DMS153 treated with DMSO at 0.1 percent for 48 hours (cell line): ENCODE measurements around the gene NASP.
A peak's percentile ranks its signal among the peaks of the same experiment; 100 is the strongest.

Experiments
- DNase-seq: peaks from one replicate; lab custom pipeline; 2025; ENCODE audit not compliant: unreplicated experiment; lab: John Stamatoyannopoulos, UW

Gene NASP, protein sequence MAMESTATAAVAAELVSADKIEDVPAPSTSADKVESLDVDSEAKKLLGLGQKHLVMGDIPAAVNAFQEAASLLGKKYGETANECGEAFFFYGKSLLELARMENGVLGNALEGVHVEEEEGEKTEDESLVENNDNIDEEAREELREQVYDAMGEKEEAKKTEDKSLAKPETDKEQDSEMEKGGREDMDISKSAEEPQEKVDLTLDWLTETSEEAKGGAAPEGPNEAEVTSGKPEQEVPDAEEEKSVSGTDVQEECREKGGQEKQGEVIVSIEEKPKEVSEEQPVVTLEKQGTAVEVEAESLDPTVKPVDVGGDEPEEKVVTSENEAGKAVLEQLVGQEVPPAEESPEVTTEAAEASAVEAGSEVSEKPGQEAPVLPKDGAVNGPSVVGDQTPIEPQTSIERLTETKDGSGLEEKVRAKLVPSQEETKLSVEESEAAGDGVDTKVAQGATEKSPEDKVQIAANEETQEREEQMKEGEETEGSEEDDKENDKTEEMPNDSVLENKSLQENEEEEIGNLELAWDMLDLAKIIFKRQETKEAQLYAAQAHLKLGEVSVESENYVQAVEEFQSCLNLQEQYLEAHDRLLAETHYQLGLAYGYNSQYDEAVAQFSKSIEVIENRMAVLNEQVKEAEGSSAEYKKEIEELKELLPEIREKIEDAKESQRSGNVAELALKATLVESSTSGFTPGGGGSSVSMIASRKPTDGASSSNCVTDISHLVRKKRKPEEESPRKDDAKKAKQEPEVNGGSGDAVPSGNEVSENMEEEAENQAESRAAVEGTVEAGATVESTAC

GRCh38 chr1:45583666-45584350 is at the start of gene NASP:
NASP (plus strand) TSS chr1:45584041; CDS start chr1:45584147, 106 bp downstream.
- peak; percentile 90 for DNase-seq

DNA sequence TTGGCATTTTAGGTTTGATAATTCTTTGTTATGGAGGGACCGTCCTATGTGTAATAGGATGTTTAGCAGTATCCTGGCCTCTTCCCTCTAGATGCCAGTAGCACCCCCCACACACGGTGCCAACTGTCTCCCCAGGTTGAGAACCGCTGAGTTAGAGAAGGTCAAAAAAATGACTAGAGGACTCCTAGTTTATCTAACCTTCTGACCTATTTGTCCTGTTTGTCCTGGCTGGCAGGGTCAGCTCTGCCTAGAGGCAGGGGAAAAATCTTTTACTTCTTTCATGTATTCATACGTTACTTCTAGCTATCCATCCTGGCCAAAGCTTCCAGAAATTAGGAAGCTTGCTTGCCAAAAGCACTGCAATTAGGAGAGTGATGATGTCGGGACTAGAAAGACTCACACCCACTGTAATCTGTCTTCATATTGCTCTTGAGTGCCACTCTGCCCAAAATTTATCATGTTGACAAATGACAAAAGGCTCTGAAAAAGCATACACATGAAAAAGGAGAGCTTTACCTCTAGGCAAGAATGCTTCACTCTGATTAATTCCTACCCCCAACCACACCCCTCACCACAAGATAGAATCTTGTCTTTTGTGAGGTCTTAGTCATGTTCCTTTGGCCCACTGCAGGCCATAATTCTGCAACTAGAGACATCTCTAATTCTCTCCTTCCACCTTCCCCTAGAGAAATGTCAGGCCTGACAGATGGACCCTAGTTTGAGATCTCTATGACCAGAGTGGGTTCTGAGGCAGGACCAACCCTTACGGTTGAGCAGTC is 47.7 kb upstream of the NASP start:
- DNase-seq = no peak

GRCh38 chr1:45536886-45537285 is 47.0 kb upstream of the NASP start:
- DNase-seq = no peak

DNA sequence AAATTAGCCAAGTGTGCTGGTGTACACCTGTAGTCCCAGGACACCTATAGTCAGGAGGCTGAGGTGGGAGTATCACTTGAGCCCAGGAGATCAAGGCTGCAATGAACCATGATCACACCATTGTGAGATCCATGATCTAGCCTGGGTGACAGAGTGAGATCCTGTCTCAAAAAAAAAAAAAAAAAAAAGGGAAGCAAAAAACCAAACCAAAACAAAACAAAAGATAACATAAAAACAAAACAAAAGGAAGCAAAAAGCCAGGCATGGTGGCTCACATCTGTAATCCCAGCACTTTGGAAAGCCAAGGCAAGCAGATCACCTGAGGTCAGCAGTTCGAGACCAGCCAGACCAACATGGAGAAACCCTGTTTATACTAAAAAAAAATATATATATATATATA is 42.6 kb upstream of the NASP start:
- DNase-seq = no peak

DNA sequence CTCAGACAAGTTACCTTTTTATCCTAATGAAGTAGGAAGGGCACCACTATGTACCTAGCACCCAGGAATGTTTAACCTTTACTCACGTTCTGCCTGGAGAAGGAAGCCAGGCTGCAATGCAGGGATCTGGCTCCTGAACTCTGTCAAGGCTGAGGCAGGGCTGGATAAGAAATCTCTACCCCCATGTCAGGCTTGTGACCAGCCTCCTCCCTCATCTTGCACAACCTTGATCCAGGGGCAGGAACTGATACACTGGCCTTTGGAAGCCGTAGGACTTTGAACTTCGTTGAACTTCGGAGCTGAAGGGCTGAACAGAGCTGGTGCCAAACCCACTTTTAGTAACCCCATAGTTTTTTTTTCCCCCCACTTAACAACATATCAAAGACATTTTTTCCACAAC is 41.2 kb upstream of the NASP start:
- no peak for DNase-seq

- no peak for DNase-seq
Observed at GRCh38 chr1:45543581-45544417, 40.0 kb upstream of the NASP start.

GRCh38 chr1:45544530-45544929 is 39.3 kb upstream of the NASP start:
- no peak for DNase-seq

- no peak for DNase-seq
Observed at GRCh38 chr1:45545019-45545493, 38.8 kb upstream of the NASP start.

DNA sequence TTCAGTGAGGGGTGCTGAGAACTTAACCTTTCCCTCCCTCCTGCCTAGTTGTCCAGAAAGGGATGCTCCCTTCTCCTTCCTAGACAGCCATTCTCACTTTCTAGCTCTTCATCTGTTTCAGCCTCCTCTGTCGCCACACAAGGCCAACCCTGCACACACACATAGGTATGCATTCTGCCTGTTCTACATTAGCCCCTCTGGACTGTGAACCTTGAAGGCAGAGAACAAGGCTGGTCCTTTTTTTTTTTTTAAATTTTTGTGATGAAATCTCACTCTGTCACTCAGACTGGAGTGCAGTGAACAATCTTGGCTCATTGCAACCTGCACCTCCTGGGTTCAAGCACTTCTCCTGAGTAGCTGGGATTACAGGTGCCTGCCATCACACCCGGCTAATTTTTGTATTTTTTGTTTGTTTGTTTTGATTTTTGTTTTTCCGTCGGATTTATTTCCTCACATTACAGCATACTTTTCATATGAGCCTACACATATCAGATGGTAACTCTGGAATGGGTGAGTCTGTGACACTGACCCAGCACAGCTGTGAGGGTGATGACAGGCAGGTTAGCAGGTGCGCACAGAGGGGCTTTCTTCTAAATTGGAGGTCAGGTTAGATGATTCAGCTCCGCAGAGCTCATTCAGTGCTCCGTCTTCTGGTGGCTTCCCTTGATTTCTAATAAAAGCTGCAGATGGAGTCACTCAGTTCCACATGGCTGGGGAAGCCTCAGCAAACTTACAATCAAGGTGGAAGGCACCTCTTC is 38.1 kb upstream of the NASP start:
- DNase-seq = no peak

GRCh38 chr1:45550401-45551351 is 33.2 kb upstream of the NASP start, which contains the start of gene AKR1A1:
AKR1A1 (plus strand) TSS chr1:45550826; CDS start chr1:45561795, 10,969 bp downstream.
- DNase-seq = peak; percentile 97

- DNase-seq = no peak
Observed at GRCh38 chr1:45551684-45552083, 32.2 kb upstream of the NASP start.

DNA sequence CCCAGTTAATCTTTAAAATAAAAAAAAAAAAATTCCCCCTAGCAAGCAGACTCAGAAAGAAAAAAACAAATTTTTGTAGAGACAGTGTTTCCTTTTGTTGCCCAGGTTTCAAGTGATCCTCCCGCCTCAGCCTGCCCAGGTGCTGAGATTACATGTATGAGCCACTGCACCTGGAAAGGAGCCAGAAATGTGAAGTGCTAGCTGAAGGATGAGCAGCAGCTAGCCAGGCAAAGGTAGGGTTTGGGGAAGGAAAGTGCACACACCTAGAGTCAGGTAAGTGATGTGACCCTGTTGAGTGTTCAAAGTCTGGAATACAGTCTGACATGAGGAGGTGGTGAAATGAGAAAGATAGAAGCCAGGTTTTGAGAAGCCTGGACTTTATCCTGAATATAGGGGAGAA is 31.5 kb upstream of the NASP start:
- peak; percentile 55 for DNase-seq

DNA sequence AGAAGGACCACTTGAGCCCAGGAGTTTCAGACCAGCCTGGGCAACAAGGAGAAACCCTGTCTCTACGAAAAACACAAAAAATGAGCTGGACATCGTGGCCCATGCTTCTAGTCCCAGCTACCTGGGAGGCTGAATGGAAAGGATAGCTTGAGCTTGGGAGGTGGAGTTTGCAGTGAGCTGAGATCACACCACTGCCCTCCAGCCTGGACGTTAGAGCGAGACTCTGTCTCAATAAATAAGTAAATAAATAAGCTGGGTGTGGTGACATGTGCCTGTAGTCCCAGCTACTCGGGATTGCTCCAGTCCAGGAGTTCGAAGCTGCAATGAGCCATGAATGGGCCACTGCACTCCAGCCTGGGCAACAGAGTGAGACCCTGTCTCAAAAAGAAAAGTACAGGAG is 29.6 kb upstream of the NASP start:
- DNase-seq = no peak

DNA sequence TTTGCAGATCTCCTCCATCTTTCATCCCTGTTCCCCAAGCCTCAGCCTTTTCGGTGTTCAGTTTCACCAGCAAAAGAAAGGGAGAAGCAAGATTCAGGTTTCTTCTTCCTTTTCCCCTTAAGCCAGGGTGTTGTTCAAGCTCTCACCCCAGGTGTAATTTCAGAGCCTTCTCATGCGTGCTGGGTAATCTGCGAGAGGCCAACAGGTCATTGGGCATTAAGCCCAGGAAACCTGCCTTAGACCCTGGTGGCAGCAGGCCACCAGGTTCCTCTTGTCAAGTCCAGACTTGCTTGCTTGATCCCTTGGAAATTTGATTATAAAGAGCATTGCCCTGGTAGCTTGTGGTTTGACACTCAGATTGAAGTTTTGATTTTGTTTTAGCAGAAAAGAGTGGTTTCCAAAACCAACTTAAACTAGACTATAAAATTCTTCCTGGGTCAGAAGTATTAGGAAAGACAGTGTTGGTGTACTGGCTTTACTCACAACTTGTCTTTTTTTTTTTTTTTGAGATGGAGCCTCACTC is 26.4 kb upstream of the NASP start:
- DNase-seq = no peak

DNA sequence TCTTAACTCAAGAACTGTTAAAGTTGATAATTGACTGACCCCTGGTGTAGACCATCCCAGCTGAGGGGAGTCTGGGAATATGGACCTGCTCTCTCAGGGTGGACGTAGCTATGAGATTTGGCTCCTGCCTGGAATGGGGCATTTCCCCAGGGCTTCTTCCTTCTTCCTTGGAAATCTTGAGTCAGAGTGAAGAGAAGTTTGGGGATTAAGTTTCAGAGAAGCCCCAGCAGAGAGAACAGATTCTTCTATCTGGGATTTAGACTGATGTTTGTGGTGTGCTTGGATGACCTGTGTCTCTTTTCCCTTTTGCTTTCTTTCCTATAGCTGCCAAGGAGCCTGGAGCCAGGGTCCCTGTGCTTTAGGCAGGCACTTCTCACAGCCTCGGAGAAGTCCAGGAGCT is 20.0 kb upstream of the NASP start:
- no peak for DNase-seq

DNA sequence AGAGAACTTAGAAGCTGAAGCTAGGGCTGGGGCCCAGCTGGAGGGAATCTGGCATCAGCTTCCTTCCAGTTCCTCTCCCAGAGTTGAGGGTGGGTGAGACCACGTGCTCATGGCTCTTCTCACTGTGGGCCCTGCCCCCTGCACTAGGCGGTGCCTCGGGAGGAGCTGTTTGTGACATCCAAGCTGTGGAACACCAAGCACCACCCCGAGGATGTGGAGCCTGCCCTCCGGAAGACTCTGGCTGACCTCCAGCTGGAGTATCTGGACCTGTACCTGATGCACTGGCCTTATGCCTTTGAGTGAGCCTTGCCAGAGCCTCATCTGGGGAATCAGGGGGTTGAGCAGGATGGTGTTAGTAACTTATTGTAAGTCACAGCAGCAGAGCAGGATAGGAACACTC is 17.1 kb upstream of the NASP start:
- DNase-seq = no peak

DNA sequence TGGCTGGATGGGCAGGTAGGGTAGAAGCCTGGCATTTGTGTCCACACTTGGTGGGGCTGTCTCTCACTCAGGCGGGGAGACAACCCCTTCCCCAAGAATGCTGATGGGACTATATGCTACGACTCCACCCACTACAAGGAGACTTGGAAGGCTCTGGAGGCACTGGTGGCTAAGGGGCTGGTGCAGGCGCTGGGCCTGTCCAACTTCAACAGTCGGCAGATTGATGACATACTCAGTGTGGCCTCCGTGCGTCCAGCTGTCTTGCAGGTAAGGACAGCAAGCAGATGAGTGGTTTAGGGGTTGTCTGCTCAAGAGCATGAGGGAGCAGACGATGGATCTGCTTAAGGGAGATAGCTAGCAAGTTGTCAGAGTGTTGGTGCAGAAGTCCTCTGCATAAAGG is 15.9 kb upstream of the NASP start:
- no peak for DNase-seq

- DNase-seq = no peak
Observed at GRCh38 chr1:45568421-45568820, 15.4 kb upstream of the NASP start.
